ENCODE measurements around the gene ZBTB8B.
"Not testable (repeated sequence)": the region's sequence is repeated elsewhere in the genome, so short reads cannot be mapped to it uniquely, and the experiment has no call there.

ZBTB8B gene

GRCh38 chr1:32468791-32469190 is 3.9 kb downstream of the ZBTB8B start:
- DNase-seq (ENCODE audit: low read depth in 4 of 4, low spot score in 1 of 4): no peak

GRCh38 chr1:32470431-32470830 is 5.6 kb downstream of the ZBTB8B start:
- DNase-seq (ENCODE audit: low read depth in 4 of 4, low spot score in 1 of 4): no peak

GRCh38 chr1:32470991-32471694 is 6.3 kb downstream of the ZBTB8B start:
- peak in 1 of 4 experiments; percentile 21 for DNase-seq (ENCODE audit: low read depth in 4 of 4, low spot score in 1 of 4)

- no peak for DNase-seq (ENCODE audit: low read depth in 4 of 4, low spot score in 1 of 4)
Observed at GRCh38 chr1:32471695-32472362, 7.0 kb downstream of the ZBTB8B start.

GRCh38 chr1:32472966-32473365 is 8.1 kb downstream of the ZBTB8B start:
- not testable (repeated sequence) for DNase-seq (ENCODE audit: low read depth in 4 of 4, low spot score in 1 of 4)

- no peak for DNase-seq (ENCODE audit: low read depth in 4 of 4, low spot score in 1 of 4)
Observed at GRCh38 chr1:32474954-32475353, 10.1 kb downstream of the ZBTB8B start.

GRCh38 chr1:32480003-32480402 is 15.1 kb downstream of the ZBTB8B start:
- DNase-seq (ENCODE audit: low read depth in 4 of 4, low spot score in 1 of 4): no peak

- no peak for DNase-seq (ENCODE audit: low read depth in 4 of 4, low spot score in 1 of 4)
Observed at GRCh38 chr1:32480761-32481160, 15.9 kb downstream of the ZBTB8B start.

GRCh38 chr1:32481788-32482187 is 16.9 kb downstream of the ZBTB8B start:
- DNase-seq (ENCODE audit: low read depth in 4 of 4, low spot score in 1 of 4): not testable (repeated sequence)

- no peak for DNase-seq (ENCODE audit: low read depth in 4 of 4, low spot score in 1 of 4)
Observed at GRCh38 chr1:32485554-32486255, 20.8 kb downstream of the ZBTB8B start.

- no peak for DNase-seq (ENCODE audit: low read depth in 4 of 4, low spot score in 1 of 4)
Observed at GRCh38 chr1:32486463-32487113, 21.7 kb downstream of the ZBTB8B start.

GRCh38 chr1:32487182-32487581 is 22.3 kb downstream of the ZBTB8B start:
- DNase-seq (ENCODE audit: low read depth in 4 of 4, low spot score in 1 of 4): no peak

GRCh38 chr1:32489774-32490454 is 25.0 kb downstream of the ZBTB8B start:
- DNase-seq (ENCODE audit: low read depth in 4 of 4, low spot score in 1 of 4): no peak

- no peak for DNase-seq (ENCODE audit: low read depth in 4 of 4, low spot score in 1 of 4)
Observed at GRCh38 chr1:32491386-32491785, 26.5 kb downstream of the ZBTB8B start.

GRCh38 chr1:32494196-32494595 is 29.3 kb downstream of the ZBTB8B start:
- DNase-seq (ENCODE audit: low read depth in 4 of 4, low spot score in 1 of 4): no peak

- DNase-seq (ENCODE audit: low read depth in 4 of 4, low spot score in 1 of 4): no peak
Observed at GRCh38 chr1:32494711-32495337, 30.0 kb downstream of the ZBTB8B start.

- DNase-seq (ENCODE audit: low read depth in 4 of 4, low spot score in 1 of 4): no peak
Observed at GRCh38 chr1:32496127-32496526, 31.3 kb downstream of the ZBTB8B start.

- DNase-seq (ENCODE audit: low read depth in 4 of 4, low spot score in 1 of 4): no peak
Observed at GRCh38 chr1:32498751-32499150, 33.9 kb downstream of the ZBTB8B start.

GRCh38 chr1:32500387-32501209 is 35.7 kb downstream of the ZBTB8B start:
- DNase-seq (ENCODE audit: low read depth in 4 of 4, low spot score in 1 of 4): peak in 2 of 4 experiments; percentile 4 to 28

GRCh38 chr1:32501865-32502264 is 37.0 kb downstream of the ZBTB8B start:
- DNase-seq (ENCODE audit: low read depth in 4 of 4, low spot score in 1 of 4): no peak
